GM21447 (cell line): Measurements from ENCODE around the gene MYO6.
A peak's percentile ranks its signal among the peaks of the same experiment; 100 is the strongest.

ENCODE experiments used
- ATAC-seq: cut with Tn5 transposase; IDR thresholded peaks from one replicate; pipeline ENCODE4 v1.9.1; 2021; ENCODE audit not compliant: unreplicated experiment

MYO6 gene

GRCh38 chr6:75819776-75820487 is 70.9 kb downstream of the MYO6 start:
- ATAC-seq = no peak

GRCh38 chr6:75824160-75824559 is 75.1 kb downstream of the MYO6 start:
- ATAC-seq = no peak

- ATAC-seq = no peak
Measured at GRCh38 chr6:75827163-75827562, 78.1 kb downstream of the MYO6 start.

GRCh38 chr6:75830959-75831885 is 82.2 kb downstream of the MYO6 start:
- no peak for ATAC-seq

GRCh38 chr6:75834447-75834846 is 85.4 kb downstream of the MYO6 start:
- ATAC-seq = no peak

- no peak for ATAC-seq
Measured at GRCh38 chr6:75842191-75842590, 93.2 kb downstream of the MYO6 start.

- ATAC-seq = no peak
Measured at GRCh38 chr6:75842732-75843131, 93.7 kb downstream of the MYO6 start.

- no peak for ATAC-seq
Measured at GRCh38 chr6:75843396-75843795, 94.4 kb downstream of the MYO6 start.

- ATAC-seq = no peak
Measured at GRCh38 chr6:75848274-75848673, 99.2 kb downstream of the MYO6 start.

- no peak for ATAC-seq
Measured at GRCh38 chr6:75849329-75850025, 100.4 kb downstream of the MYO6 start.

GRCh38 chr6:75850026-75850833 is 101.2 kb downstream of the MYO6 start:
- no peak for ATAC-seq

GRCh38 chr6:75852721-75853120 is 103.7 kb downstream of the MYO6 start:
- ATAC-seq = no peak

GRCh38 chr6:75853806-75854205 is 104.8 kb downstream of the MYO6 start:
- ATAC-seq = no peak

GRCh38 chr6:75855052-75855451 is 106.0 kb downstream of the MYO6 start:
- peak; percentile 54 for ATAC-seq

- no peak for ATAC-seq
Measured at GRCh38 chr6:75856902-75857301, 107.9 kb downstream of the MYO6 start.

GRCh38 chr6:75863001-75863400 is 114.0 kb downstream of the MYO6 start:
- ATAC-seq = no peak

- no peak for ATAC-seq
Measured at GRCh38 chr6:75863784-75864183, 114.7 kb downstream of the MYO6 start.

- ATAC-seq = no peak
Measured at GRCh38 chr6:75864446-75864845, 115.4 kb downstream of the MYO6 start.

GRCh38 chr6:75870389-75870788 is 121.3 kb downstream of the MYO6 start:
- ATAC-seq = no peak

- no peak for ATAC-seq
Measured at GRCh38 chr6:75874224-75874623, 125.2 kb downstream of the MYO6 start.

- no peak for ATAC-seq
Measured at GRCh38 chr6:75876152-75876551, 127.1 kb downstream of the MYO6 start.
